ENCODE results near the gene ZNF385A. TPM values are rescaled to one million over a fixed set of nuclear protein-coding genes. Genes with fewer than 3 reads are reported as not detected.

The ZNF385A gene
- total and polyA plus RNA-seq, 2 experiments from 2014 or later, result 10.9 to 21.7 TPM

- Histone ChIP-seq H3K27ac (ENCODE audit: low read depth) (no peak overlapping the region), H3K4me1 (ENCODE audit: insufficient read depth) (peaks cover 75% of the 10 kb centered on the region), H2AFZ (no peak overlapping the region; the same call in 1 of the 2 replicates), H3F3A (replicated peaks; ENCODE audit: low read depth) (peaks cover 13% of the 10 kb centered on the region; the same call in 1 of the 2 replicates), H3K36me3 (ENCODE audit: insufficient read depth) (no peaks in the 10 kb centered on the region), H3K4me3 (peak overlapping the region; percentile 98), H4K20me1 (replicated peaks; ENCODE audit: insufficient read depth) (no peaks in the 10 kb centered on the region; the same call in 1 of the 2 replicates), H3K79me2 (replicated peaks; ENCODE audit: insufficient read depth) (no peaks in the 10 kb centered on the region), H3K9me2 (ENCODE audit: insufficient read depth) (0 out of 2 replicates have a peak, but pooled peaks cover 9% of the 10 kb centered on the region), H3K4me2 (peak overlapping the region; percentile 97), H3K27me3 (ENCODE audit: insufficient read depth) (peaks cover 18% of the 10 kb centered on the region)
- Mint-ChIP-seq H3K9me3 (no peaks in the 10 kb centered on the region), H3K27me3 (ENCODE audit: insufficient read depth, low read depth, poor library complexity) (peaks cover 23% of the 10 kb centered on the region), H3K4me3 (peak overlapping the region; percentile 81), H3K36me3 (ENCODE audit: low read depth) (peaks cover 8% of the 10 kb centered on the region), H3K4me1 (peaks cover 74% of the 10 kb centered on the region), H3K27ac (no peak overlapping the region; the same call in 1 of the 2 replicates)
- ATAC-seq, result peak; percentile 18
- no peak for TF ChIP-seq POLR2AphosphoS5 (IDR thresholded peaks at IDR 0.05; ENCODE audit: low read depth)
- TF ChIP-seq ETS1 (IDR thresholded peaks at IDR 0.05), result no peak
- TF ChIP-seq, protein P1, sequence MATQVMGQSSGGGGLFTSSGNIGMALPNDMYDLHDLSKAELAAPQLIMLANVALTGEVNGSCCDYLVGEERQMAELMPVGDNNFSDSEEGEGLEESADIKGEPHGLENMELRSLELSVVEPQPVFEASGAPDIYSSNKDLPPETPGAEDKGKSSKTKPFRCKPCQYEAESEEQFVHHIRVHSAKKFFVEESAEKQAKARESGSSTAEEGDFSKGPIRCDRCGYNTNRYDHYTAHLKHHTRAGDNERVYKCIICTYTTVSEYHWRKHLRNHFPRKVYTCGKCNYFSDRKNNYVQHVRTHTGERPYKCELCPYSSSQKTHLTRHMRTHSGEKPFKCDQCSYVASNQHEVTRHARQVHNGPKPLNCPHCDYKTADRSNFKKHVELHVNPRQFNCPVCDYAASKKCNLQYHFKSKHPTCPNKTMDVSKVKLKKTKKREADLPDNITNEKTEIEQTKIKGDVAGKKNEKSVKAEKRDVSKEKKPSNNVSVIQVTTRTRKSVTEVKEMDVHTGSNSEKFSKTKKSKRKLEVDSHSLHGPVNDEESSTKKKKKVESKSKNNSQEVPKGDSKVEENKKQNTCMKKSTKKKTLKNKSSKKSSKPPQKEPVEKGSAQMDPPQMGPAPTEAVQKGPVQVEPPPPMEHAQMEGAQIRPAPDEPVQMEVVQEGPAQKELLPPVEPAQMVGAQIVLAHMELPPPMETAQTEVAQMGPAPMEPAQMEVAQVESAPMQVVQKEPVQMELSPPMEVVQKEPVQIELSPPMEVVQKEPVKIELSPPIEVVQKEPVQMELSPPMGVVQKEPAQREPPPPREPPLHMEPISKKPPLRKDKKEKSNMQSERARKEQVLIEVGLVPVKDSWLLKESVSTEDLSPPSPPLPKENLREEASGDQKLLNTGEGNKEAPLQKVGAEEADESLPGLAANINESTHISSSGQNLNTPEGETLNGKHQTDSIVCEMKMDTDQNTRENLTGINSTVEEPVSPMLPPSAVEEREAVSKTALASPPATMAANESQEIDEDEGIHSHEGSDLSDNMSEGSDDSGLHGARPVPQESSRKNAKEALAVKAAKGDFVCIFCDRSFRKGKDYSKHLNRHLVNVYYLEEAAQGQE (IDR thresholded peaks at IDR 0.05; ENCODE audit: unreplicated experiment), result no peak
- TF ChIP-seq CREB1 (CRISPR knock-in tag; IDR thresholded peaks at IDR 0.05; ENCODE audit: low read depth), result no peak
- DNase-seq (ENCODE audit: low spot score), result peak; percentile 52
Measured at GRCh38 chr12:54390176-54390667, 5.7 kb upstream of the ZNF385A start.

GRCh38 chr12:54389607-54390175 lies 5.2 kb upstream of the ZNF385A start:
- Histone ChIP-seq H3K4me3 (peak overlapping the region; percentile 98), H4K20me1 (replicated peaks; ENCODE audit: insufficient read depth) (no peaks in the 10 kb centered on the region), H3F3A (replicated peaks; ENCODE audit: low read depth) (peaks cover 13% of the 10 kb centered on the region; the same call in 1 of the 2 replicates), H3K27me3 (ENCODE audit: insufficient read depth) (peaks cover 18% of the 10 kb centered on the region), H3K27ac (ENCODE audit: low read depth) (no peak overlapping the region), H3K4me2 (peak overlapping the region; percentile 97), H3K4me1 (ENCODE audit: insufficient read depth) (peaks cover 80% of the 10 kb centered on the region), H2AFZ (no peak overlapping the region), H3K36me3 (ENCODE audit: insufficient read depth) (no peaks in the 10 kb centered on the region), H3K79me2 (replicated peaks; ENCODE audit: insufficient read depth) (no peaks in the 10 kb centered on the region), H3K9me2 (ENCODE audit: insufficient read depth) (0 out of 2 replicates have a peak, but pooled peaks cover 9% of the 10 kb centered on the region)
- peaks cover 4% of the 10 kb centered on the region for H3K36me3 Mint-ChIP-seq (ENCODE audit: low read depth)
- peaks cover 80% of the 10 kb centered on the region for H3K4me1 Mint-ChIP-seq
- H3K4me3 Mint-ChIP-seq, result peak overlapping the region; percentile 81
- peaks cover 21% of the 10 kb centered on the region for H3K27me3 Mint-ChIP-seq (ENCODE audit: insufficient read depth, low read depth, poor library complexity)
- no peak for ATAC-seq
- DNase-seq (ENCODE audit: low spot score), result no peak
- H3K9me3 Mint-ChIP-seq, result no peaks in the 10 kb centered on the region
- H3K27ac Mint-ChIP-seq, result no peak overlapping the region
- TF ChIP-seq, protein P2, sequence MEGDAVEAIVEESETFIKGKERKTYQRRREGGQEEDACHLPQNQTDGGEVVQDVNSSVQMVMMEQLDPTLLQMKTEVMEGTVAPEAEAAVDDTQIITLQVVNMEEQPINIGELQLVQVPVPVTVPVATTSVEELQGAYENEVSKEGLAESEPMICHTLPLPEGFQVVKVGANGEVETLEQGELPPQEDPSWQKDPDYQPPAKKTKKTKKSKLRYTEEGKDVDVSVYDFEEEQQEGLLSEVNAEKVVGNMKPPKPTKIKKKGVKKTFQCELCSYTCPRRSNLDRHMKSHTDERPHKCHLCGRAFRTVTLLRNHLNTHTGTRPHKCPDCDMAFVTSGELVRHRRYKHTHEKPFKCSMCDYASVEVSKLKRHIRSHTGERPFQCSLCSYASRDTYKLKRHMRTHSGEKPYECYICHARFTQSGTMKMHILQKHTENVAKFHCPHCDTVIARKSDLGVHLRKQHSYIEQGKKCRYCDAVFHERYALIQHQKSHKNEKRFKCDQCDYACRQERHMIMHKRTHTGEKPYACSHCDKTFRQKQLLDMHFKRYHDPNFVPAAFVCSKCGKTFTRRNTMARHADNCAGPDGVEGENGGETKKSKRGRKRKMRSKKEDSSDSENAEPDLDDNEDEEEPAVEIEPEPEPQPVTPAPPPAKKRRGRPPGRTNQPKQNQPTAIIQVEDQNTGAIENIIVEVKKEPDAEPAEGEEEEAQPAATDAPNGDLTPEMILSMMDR (conservative IDR thresholded peaks at IDR 0.05; ENCODE audit: low read depth in 2 of 2), result no peak
- TF ChIP-seq, protein P3, sequence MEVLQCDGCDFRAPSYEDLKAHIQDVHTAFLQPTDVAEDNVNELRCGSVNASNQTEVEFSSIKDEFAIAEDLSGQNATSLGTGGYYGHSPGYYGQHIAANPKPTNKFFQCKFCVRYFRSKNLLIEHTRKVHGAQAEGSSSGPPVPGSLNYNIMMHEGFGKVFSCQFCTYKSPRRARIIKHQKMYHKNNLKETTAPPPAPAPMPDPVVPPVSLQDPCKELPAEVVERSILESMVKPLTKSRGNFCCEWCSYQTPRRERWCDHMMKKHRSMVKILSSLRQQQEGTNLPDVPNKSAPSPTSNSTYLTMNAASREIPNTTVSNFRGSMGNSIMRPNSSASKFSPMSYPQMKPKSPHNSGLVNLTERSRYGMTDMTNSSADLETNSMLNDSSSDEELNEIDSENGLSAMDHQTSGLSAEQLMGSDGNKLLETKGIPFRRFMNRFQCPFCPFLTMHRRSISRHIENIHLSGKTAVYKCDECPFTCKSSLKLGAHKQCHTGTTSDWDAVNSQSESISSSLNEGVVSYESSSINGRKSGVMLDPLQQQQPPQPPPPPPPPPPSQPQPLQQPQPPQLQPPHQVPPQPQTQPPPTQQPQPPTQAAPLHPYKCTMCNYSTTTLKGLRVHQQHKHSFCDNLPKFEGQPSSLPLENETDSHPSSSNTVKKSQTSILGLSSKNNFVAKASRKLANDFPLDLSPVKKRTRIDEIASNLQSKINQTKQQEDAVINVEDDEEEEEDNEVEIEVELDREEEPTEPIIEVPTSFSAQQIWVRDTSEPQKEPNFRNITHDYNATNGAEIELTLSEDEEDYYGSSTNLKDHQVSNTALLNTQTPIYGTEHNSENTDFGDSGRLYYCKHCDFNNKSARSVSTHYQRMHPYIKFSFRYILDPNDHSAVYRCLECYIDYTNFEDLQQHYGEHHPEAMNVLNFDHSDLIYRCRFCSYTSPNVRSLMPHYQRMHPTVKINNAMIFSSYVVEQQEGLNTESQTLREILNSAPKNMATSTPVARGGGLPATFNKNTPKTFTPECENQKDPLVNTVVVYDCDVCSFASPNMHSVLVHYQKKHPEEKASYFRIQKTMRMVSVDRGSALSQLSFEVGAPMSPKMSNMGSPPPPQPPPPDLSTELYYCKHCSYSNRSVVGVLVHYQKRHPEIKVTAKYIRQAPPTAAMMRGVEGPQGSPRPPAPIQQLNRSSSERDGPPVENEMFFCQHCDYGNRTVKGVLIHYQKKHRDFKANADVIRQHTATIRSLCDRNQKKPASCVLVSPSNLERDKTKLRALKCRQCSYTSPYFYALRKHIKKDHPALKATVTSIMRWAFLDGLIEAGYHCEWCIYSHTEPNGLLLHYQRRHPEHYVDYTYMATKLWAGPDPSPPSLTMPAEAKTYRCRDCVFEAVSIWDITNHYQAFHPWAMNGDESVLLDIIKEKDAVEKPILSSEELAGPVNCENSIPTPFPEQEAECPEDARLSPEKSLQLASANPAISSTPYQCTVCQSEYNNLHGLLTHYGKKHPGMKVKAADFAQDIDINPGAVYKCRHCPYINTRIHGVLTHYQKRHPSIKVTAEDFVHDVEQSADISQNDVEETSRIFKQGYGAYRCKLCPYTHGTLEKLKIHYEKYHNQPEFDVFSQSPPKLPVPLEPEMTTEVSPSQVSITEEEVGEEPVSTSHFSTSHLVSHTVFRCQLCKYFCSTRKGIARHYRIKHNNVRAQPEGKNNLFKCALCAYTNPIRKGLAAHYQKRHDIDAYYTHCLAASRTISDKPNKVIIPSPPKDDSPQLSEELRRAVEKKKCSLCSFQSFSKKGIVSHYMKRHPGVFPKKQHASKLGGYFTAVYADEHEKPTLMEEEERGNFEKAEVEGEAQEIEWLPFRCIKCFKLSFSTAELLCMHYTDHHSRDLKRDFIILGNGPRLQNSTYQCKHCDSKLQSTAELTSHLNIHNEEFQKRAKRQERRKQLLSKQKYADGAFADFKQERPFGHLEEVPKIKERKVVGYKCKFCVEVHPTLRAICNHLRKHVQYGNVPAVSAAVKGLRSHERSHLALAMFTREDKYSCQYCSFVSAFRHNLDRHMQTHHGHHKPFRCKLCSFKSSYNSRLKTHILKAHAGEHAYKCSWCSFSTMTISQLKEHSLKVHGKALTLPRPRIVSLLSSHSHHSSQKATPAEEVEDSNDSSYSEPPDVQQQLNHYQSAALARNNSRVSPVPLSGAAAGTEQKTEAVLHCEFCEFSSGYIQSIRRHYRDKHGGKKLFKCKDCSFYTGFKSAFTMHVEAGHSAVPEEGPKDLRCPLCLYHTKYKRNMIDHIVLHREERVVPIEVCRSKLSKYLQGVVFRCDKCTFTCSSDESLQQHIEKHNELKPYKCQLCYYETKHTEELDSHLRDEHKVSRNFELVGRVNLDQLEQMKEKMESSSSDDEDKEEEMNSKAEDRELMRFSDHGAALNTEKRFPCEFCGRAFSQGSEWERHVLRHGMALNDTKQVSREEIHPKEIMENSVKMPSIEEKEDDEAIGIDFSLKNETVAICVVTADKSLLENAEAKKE (CRISPR knock-in tag; IDR thresholded peaks at IDR 0.05), result no peak
- TF ChIP-seq NANOG (IDR thresholded peaks at IDR 0.05; ENCODE audit: borderline replicate concordance), result no peak
- no peak for TF ChIP-seq EZH2 (IDR thresholded peaks at IDR 0.05; ENCODE audit: low read depth, unreplicated experiment)
